GM12878 (cell line): ENCODE results near the gene PLCG2.

Experiments
- BCL11A ChIP-seq: IDR thresholded peaks from 2 replicates; pipeline ENCODE4 v1.6.1; 2011; ENCODE audit warnings: low read depth, low read length
- BHLHE40 ChIP-seq, 2 experiments: fragments of 450-650 bp in 1 of 2; IDR thresholded peaks; 2 replicates each; pipeline ENCODE4 v1.6.1; 2011 to 2017; ENCODE audit warnings: low read depth in 2 of 2, borderline replicate concordance in 1 of 2, improper control_type of control experiment in 1 of 2, low read length in 1 of 2, mild to moderate bottlenecking in 1 of 2
- CBX3 ChIP-seq: fragments of 200-600 bp; sonication (generic); IDR thresholded peaks from 2 replicates; pipeline ENCODE4 v1.6.1; 2016; ENCODE audit warnings: low read depth, borderline replicate concordance
- POLR2A ChIP-seq: IDR thresholded peaks from 2 replicates; pipeline ENCODE4 v1.6.1; 2011; ENCODE audit warnings: low read depth, mild to moderate bottlenecking, low read length
- TF ChIP-seq, protein P1 (sequence below), 3 experiments: IDR thresholded peaks in 2 of 3; conservative IDR thresholded peaks in 1 of 3; 2 replicates each; pipeline ENCODE4 v1.5.1; 2011; ENCODE audit warnings: low read depth in 3 of 3, low read length in 3 of 3, mild to moderate bottlenecking in 3 of 3, control low read depth in 2 of 3, moderate library complexity in 2 of 3, inconsistent platforms in 1 of 3, mixed read lengths in 1 of 3; ENCODE audit not compliant: control insufficient read depth in 2 of 3, insufficient read depth in 1 of 3; ENCODE audit errors: extremely low read depth in 1 of 3

DNA sequence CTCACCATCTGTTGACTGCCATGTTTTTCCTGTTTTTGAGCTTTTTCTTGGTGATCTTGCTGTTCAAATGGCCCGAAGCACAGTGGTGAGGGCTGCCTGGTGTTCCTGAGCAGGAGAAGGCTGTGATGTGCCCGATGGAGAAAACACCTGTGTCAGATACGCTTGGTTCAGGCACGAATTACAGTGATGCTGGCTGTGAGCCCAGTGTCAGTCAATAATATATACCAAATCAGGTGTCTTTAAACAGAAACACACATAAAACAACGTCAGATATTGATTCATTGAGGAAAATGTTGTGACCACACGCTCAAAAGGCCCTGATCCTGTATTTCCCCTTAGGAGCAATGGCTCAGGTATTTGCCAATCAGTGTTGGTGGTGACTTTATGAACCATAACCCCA lies 120.5 kb downstream of the PLCG2 start:
- TF ChIP-seq, protein P1, sequence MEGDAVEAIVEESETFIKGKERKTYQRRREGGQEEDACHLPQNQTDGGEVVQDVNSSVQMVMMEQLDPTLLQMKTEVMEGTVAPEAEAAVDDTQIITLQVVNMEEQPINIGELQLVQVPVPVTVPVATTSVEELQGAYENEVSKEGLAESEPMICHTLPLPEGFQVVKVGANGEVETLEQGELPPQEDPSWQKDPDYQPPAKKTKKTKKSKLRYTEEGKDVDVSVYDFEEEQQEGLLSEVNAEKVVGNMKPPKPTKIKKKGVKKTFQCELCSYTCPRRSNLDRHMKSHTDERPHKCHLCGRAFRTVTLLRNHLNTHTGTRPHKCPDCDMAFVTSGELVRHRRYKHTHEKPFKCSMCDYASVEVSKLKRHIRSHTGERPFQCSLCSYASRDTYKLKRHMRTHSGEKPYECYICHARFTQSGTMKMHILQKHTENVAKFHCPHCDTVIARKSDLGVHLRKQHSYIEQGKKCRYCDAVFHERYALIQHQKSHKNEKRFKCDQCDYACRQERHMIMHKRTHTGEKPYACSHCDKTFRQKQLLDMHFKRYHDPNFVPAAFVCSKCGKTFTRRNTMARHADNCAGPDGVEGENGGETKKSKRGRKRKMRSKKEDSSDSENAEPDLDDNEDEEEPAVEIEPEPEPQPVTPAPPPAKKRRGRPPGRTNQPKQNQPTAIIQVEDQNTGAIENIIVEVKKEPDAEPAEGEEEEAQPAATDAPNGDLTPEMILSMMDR (IDR thresholded peaks at IDR 0.05 in 2 of 3, conservative IDR thresholded peaks at IDR 0.05 in 1 of 3; ENCODE audit: control insufficient read depth in 2 of 3, extremely low read depth in 1 of 3, insufficient read depth in 1 of 3, low read depth in 3 of 3, low read length in 3 of 3), result no peak
- no peak for TF ChIP-seq POLR2A
- TF ChIP-seq BHLHE40 (IDR thresholded peaks at IDR 0.05; ENCODE audit: borderline replicate concordance in 1 of 2, low read depth in 2 of 2, low read length in 1 of 2), result no peak
- TF ChIP-seq BCL11A, result no peak
- no peak for TF ChIP-seq CBX3
